ENCODE measurements around the gene PITPNC1.
"Not testable (repeated sequence)": the region's sequence is repeated elsewhere in the genome, so short reads cannot be mapped to it uniquely, and the experiment has no call there.

PITPNC1 gene

DNA sequence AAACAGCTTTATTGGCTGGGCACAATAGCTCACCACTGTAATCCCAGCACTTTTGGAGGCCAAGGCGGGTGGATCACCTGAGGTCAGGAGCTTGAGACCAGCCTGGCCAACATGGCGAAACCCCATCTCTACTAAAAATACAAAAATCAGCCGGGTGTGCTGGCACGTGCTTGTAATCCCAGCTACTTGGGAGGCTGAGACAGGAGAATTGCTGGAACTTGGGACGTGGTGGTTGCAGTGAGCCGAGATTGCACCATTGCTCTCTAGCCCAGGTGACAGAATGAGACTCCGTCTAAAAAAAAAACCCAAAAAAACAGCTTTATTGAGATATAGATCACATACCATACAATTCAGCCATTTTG, 274.1 kb downstream of the PITPNC1 start:
- H3K4me1 Mint-ChIP-seq, H3K27me3 Mint-ChIP-seq, H3K4me3 Mint-ChIP-seq, DNase-seq, H3K9me3 Mint-ChIP-seq, H3K27ac Mint-ChIP-seq, ATAC-seq: not testable (repeated sequence)

DNA sequence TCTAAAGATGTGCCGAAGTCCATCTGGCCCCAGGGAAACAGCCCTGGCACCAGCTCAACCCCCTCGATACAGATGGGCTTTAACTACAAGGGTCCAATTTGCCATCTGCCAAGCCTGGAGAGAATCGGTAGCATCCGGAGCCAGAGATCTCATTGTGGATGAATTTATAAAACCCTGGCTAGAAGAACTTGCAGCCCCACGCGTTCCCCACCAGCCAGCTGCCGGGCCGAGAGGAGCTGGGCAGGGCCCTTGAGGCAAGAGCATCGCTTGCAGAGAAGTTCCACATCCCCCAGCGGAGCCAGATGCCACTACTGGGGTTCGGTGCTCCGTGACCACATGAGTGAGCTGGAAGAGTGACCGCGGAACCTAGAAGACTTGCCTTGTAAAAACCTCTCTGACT, 275.4 kb downstream of the PITPNC1 start:
- DNase-seq (no peak), ATAC-seq (no peak)
- Mint-ChIP-seq H3K27ac (peak overlapping the region in 1 of 2 donors; percentile 28), H3K4me1 (peaks cover 5% of the 10 kb centered on the region), H3K27me3 (no peaks in the 10 kb centered on the region), H3K9me3 (peaks cover 0 to 7% of the 10 kb centered on the region in 2 donors), H3K4me3 (no peak overlapping the region)

DNA sequence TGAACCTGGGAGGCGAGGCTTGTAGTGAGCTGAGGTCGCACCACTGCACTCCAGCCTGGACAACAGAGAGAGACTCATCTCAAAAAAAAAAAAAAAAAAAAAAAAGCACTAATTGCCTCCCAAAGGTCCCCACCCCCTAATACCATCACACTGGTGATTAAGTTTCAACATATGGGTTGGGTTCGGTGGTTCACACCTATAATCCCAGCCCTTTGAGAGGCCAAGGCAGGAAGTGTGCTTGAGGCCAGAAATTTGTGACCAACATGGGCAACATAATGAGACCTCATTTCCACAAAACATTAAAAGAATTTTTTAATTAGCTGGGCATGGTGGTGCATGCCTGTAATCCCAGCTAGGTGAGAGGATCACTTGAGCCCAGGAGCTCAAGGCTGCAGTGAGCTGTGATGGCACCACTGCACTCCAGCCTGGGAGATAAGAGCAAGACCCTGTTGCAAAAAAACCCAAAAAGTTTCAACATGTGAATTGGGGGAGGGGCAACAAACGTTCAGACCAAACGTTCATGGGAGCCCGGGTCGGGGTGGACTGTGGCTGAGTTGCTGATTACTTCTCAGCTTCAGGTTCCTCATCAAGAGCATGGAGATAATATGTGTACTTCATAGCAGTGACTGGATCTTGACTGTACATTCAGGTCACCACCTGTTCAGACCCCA, 278.5 kb downstream of the PITPNC1 start:
- no peaks in the 10 kb centered on the region for H3K27me3 Mint-ChIP-seq
- peaks cover 11% of the 10 kb centered on the region for H3K4me1 Mint-ChIP-seq
- no peak overlapping the region for H3K4me3 Mint-ChIP-seq
- no peak overlapping the region for H3K27ac Mint-ChIP-seq
- ATAC-seq (no peak), DNase-seq (no peak)
- H3K9me3 Mint-ChIP-seq = peaks cover 9 to 28% of the 10 kb centered on the region in 2 donors

DNA sequence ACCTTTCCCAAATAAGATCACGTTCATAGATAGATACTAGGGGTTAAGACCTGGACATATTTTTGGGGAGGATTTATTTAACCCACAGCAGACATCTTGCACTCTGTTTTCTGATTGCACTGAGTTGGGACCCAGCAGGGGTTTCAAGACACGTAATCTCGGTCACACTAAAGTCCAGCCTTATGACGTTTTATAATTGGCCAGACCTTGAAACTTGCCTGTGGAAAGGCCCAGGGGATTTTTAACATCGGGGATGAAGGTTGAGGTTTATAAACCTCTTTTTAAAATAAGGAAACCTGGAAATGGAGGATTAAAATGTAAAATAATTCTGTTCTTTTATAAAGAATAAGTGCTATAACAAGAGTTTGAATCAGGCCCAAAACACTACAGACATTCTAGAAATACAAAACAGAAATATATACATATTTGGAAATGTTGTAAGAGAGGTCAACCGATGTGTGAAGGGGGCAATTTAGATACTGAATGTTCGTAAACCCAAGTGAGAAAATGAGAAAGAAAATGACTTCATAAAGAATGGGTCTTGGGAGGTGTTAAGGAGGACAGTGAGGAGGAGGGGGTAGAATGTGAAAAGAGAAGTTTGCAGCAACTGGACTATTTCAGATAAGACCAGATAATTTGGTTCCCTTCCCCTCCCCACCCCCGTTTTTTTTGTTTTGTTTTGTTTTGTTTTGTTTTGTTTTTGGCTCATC, 279.6 kb downstream of the PITPNC1 start:
- Mint-ChIP-seq H3K4me1 (peaks cover 18% of the 10 kb centered on the region), H3K27ac (no peak overlapping the region), H3K27me3 (no peaks in the 10 kb centered on the region), H3K4me3 (no peak overlapping the region), H3K9me3 (peaks cover 9 to 28% of the 10 kb centered on the region in 2 donors)
- DNase-seq = no peak
- no peak for ATAC-seq

DNA sequence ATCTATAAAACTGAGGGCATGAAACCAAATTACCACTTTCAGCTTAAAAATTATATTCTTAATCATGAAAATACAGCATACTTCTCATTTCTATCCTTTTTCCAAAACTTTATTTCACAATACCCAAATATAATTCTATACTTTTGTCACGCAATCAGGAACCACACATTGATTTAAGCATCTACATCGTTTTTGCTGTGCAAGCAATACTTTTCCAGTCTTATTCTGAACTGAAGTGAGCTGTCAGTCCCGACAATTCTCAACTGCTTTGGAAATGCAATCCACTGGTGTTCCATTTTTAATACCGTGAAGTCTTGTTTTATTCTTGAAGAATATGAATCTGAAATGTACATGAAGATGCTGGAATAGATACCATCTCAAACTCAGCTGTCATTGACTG, 280.5 kb downstream of the PITPNC1 start:
- Mint-ChIP-seq H3K4me3 (no peak overlapping the region), H3K27ac (no peak overlapping the region), H3K27me3 (no peaks in the 10 kb centered on the region), H3K9me3 (peaks cover 9 to 28% of the 10 kb centered on the region in 2 donors), H3K4me1 (peaks cover 18% of the 10 kb centered on the region)
- no peak for ATAC-seq
- no peak for DNase-seq

DNA sequence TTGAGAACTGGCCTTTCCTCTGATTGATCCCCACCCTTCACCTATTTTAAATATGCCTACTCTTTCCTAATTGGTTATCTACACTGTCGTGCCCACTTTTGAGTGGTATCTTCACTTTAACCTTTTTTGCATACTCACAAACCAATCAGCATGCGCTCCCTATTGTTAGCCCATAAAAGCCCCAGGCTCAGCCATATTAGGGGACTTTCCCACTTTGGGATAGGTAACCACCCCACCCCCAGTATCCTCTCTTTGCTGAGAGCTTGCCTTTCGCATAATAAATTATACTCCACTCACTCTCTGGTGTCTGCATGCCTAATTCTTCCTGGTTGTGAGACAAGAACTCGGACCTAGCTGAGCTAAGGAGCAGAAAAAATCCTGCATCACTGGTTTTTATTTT, 281.2 kb downstream of the PITPNC1 start:
- Mint-ChIP-seq H3K4me1 (peaks cover 18% of the 10 kb centered on the region), H3K27me3 (no peaks in the 10 kb centered on the region), H3K9me3 (peaks cover 9 to 28% of the 10 kb centered on the region in 2 donors), H3K27ac (no peak overlapping the region), H3K4me3 (no peak overlapping the region)
- ATAC-seq = no peak
- DNase-seq = no peak

DNA sequence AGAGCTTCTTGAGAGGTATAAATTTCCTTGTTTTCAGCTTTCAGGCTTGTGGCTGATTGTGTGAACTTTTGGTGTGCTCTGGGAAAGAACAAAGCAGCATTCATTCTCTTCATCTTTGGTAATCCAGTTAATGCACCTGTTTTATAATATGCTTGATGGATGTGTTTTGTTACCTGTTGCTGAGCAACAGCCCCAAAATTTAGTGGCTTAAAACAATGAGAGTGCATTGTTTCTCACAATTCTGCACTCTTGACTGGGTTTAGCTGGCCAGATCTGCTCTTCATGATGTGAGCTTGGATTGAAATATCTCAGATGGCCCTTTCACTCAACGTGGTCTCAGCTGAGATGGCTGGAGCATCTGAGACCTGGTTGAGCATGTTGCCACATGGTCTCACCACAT, 281.9 kb downstream of the PITPNC1 start:
- no peaks in the 10 kb centered on the region for H3K27me3 Mint-ChIP-seq
- H3K4me3 Mint-ChIP-seq = no peak overlapping the region
- H3K9me3 Mint-ChIP-seq = peaks cover 9 to 28% of the 10 kb centered on the region in 2 donors
- ATAC-seq (no peak), DNase-seq (no peak)
- H3K27ac Mint-ChIP-seq = no peak overlapping the region
- H3K4me1 Mint-ChIP-seq = peaks cover 18% of the 10 kb centered on the region

DNA sequence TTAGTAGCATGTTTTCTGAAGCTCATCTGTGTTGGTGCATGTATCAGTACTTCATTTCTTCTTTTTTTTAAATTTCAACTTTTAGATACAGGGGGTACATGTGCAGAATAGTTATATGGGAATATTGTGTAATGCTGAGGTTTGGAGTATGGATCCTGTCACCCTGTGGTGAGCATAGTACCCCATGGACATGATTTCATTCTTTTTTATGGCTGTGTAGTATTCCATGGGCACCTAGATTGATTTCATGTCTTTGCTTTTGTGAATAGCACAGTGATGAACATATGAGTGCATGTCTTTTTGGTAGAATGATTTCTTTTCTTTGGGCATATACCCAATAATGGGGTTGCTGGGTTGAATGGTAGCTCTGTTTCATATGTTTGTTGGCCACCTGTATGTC, 285.6 kb downstream of the PITPNC1 start:
- DNase-seq = no peak
- Mint-ChIP-seq H3K27ac (no peak overlapping the region), H3K4me1 (peaks cover 18% of the 10 kb centered on the region), H3K27me3 (no peaks in the 10 kb centered on the region), H3K9me3 (peaks cover 9 to 18% of the 10 kb centered on the region in 2 donors), H3K4me3 (no peak overlapping the region)
- no peak for ATAC-seq

DNA sequence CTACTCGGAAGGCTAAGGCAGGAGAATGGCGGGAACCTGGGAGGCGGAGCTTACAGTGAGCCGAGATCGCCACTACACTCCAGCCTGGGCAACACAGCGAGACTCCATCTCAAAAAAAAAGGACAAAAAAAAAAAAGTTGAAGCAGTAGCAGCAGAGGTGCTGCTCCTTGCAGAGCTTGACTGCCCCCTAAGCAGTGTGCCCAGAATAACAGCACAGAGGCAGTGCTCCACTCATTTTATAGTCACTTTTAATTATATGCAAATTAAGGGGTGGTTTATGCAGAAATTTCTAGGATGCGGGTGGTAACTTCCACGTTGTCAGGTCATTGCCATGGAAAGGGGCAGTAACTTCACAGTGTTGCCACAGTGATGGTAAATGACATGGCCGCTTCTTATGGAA, 286.4 kb downstream of the PITPNC1 start:
- ATAC-seq (no peak), DNase-seq (no peak)
- Mint-ChIP-seq H3K4me3 (no peak overlapping the region), H3K27me3 (no peaks in the 10 kb centered on the region), H3K9me3 (peaks cover 4 to 10% of the 10 kb centered on the region in 2 donors), H3K4me1 (peaks cover 17% of the 10 kb centered on the region), H3K27ac (no peak overlapping the region)

DNA sequence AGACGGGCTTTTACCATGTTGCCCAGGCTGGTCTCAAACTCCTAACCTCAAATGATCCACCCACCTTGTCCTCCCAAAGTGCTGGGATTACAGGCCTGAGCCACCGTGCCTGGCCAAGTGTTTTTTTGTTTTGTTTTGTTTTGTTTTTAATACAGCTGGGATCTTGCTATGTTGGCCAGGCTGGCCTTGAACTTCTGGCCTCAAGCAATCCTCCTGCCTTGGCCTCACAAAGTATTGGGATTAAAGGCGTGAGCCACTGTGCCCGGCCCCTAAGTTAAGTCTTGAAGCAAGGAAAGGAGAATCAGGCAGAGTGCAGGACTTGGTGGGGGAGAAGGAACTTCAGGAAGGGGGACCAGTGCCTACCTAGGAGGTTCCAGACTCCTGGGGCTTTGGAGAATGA, 288.9 kb downstream of the PITPNC1 start:
- Mint-ChIP-seq H3K27ac (no peak overlapping the region), H3K27me3 (no peaks in the 10 kb centered on the region), H3K4me1 (peaks cover 6% of the 10 kb centered on the region), H3K4me3 (no peak overlapping the region), H3K9me3 (no peaks in the 10 kb centered on the region)
- DNase-seq (no peak), ATAC-seq (no peak)

DNA sequence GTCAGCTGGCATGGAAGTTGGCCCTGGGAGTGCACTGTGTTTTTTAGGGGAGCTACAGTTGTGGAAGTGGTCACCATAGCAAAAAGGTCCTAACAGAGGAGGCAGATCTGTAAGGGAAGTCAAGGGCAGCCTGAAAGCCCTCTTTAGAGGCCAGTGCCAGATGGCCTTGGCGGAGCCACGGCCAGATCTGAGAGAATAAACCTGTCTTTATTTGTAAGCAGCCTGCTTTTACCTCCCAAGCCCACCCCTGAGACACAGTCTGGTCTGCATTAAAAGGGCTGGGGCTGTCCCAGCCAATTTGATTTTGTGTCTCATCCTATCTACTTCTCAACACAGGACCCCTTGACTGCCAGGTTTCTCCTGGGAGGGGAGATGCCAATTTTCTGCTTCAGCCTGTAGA, 289.6 kb downstream of the PITPNC1 start:
- H3K9me3 Mint-ChIP-seq = no peaks in the 10 kb centered on the region
- ATAC-seq (no peak), DNase-seq (no peak)
- H3K27ac Mint-ChIP-seq = no peak overlapping the region
- no peak overlapping the region for H3K4me3 Mint-ChIP-seq
- H3K27me3 Mint-ChIP-seq = no peaks in the 10 kb centered on the region
- no peaks in the 10 kb centered on the region for H3K4me1 Mint-ChIP-seq

DNA sequence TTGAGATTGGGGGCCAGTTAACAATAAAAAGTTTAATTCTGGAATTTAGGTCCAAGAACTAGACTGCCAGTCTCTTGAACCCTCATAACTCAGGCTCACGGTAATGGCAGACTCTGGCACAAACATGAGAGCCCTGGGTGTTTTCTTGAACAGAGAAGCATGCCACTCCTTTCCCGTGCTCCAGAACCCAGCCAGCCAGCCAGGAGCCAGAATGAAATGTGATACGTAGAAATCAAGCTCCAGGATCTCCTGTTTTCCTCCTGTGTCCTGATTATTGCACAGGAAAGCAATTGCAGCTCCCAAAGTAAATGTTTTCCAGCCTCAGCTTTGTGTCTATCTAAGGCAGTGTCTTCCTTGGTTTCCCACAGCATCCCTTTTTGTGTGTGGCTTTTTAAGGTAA, 294.4 kb downstream of the PITPNC1 start:
- no peaks in the 10 kb centered on the region for H3K27me3 Mint-ChIP-seq
- H3K4me3 Mint-ChIP-seq = no peak overlapping the region
- DNase-seq (no peak), ATAC-seq (no peak)
- H3K9me3 Mint-ChIP-seq = no peaks in the 10 kb centered on the region
- H3K4me1 Mint-ChIP-seq = no peaks in the 10 kb centered on the region
- H3K27ac Mint-ChIP-seq = no peak overlapping the region

DNA sequence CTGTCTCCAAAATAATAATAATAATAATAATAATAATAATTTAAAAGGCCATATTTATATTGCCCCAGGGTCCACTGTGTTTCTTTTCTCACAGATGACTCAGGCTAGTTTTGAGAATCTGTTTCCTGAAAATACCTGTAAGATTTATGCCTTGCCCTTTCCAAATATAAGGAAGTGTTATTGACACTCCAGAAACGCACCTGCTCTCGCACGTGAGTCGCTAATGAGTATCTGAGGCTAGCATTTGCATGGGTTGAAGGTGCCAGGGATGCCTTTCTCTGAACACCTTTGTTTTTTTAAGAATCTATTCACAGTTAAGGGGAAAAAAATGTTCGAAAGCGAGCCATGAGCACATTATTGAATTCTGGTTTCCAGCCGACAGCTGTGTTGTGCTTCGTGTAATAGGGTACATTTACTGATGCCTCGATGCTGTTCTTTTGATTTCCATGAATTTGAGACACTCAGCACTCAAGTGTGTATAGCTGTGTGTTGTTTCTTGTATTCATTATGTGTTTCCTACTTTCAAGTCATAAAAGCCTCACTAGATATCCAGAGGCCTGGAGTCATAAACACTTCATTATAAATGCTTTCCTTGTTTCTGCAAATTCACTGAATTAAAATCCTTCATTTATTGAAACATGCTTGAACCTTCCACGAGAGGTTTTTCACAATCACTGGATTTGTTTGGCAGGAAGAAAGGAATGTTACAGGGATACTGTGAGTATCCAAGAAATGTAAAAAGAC, 295.7 kb downstream of the PITPNC1 start:
- ATAC-seq = no peak
- no peak overlapping the region for H3K27ac Mint-ChIP-seq
- no peaks in the 10 kb centered on the region for H3K4me1 Mint-ChIP-seq
- H3K4me3 Mint-ChIP-seq = no peak overlapping the region
- DNase-seq = no peak
- H3K27me3 Mint-ChIP-seq = no peaks in the 10 kb centered on the region
- no peaks in the 10 kb centered on the region for H3K9me3 Mint-ChIP-seq

DNA sequence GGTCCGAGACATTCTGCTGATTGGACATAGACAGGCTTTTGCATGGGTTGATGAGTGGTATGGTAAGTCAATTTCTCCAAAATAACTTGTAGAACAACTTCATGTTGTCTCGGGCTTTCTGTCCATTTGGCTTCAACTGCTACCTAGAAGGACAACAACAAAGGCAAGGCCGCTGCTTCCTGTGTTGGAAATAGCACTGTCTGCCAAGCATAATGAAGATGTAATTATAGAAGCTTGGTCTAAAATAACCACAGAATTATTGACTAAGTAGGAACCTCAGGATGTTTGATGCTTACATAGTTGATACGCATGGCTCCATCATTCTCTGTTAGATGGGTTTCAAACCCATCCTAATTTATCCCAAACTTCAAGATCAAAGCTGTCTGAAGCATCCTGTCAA, 298.4 kb downstream of the PITPNC1 start:
- no peaks in the 10 kb centered on the region for H3K9me3 Mint-ChIP-seq
- DNase-seq = no peak
- no peaks in the 10 kb centered on the region for H3K27me3 Mint-ChIP-seq
- no peak overlapping the region for H3K4me3 Mint-ChIP-seq
- no peak for ATAC-seq
- no peak overlapping the region for H3K27ac Mint-ChIP-seq
- H3K4me1 Mint-ChIP-seq = peaks cover 13% of the 10 kb centered on the region

DNA sequence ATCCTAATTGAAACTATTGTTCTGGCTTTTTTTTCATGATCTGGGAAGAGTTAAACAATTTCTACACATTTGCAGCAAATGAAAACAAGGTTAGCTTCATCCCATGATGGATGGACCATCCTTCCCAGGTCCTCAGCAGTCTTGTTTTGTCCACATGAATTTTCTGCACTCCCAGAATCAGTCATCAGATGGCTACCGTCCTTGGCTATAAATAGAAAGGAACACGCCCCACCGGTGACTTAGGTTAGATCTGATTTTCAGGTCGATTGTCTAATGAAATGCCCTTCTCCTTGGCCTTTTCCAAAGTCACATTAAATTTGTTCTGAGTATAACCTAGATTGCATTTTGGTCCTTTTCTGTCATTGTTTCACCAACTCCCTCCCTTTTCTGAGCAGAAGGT, 299.2 kb downstream of the PITPNC1 start:
- H3K4me1 Mint-ChIP-seq = peaks cover 18% of the 10 kb centered on the region
- no peak overlapping the region for H3K4me3 Mint-ChIP-seq
- ATAC-seq (no peak), DNase-seq (no peak)
- no peaks in the 10 kb centered on the region for H3K27me3 Mint-ChIP-seq
- peak overlapping the region in 1 of 2 donors; percentile 36 for H3K27ac Mint-ChIP-seq
- no peaks in the 10 kb centered on the region for H3K9me3 Mint-ChIP-seq

DNA sequence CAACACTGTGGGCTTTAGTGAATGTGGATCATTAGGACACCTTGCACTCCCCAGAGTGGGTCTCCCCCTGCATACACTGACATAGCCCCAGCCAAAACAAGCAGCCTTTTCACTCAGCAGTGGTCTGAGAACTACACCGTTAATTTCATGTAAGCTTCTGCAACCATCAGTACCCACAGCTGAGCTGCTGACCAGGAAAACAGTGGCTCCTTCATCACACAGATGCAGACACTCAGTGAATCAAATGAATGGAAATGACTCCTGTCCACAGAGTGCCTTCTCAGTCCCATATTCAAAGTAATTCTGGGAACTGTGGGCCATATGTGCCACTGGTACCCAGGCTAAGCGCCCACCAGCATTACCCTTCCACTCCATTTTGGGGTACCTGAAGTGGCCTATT, 301.3 kb downstream of the PITPNC1 start:
- Mint-ChIP-seq H3K9me3 (no peaks in the 10 kb centered on the region), H3K4me3 (no peak overlapping the region), H3K4me1 (peaks cover 18% of the 10 kb centered on the region), H3K27me3 (no peaks in the 10 kb centered on the region), H3K27ac (peak overlapping the region in 1 of 2 donors; percentile 71)
- DNase-seq (no peak), ATAC-seq (no peak)

Data from stimulated activated naive CD8-positive, alpha-beta T cell treated with anti-CD3 and anti-CD28 coated beads, Interleukin-15, amount 100 ng/mL, for 72 hours (primary cell).